ENCODE data around the gene MYADML2.
"Not testable (repeated sequence)": the region's sequence is repeated elsewhere in the genome, so short reads cannot be mapped to it uniquely, and the experiment has no call there.

The MYADML2 gene

GRCh38 chr17:81947189-81947588 is at the start of gene MYADML2:
MYADML2 (minus strand) TSS chr17:81947233; CDS start chr17:81941741, 5,492 bp downstream.
- DNase-seq, result no peak

GRCh38 chr17:81996232-81996756 is 49.3 kb upstream of the MYADML2 start:
- DNase-seq, result no peak

GRCh38 chr17:81995463-81996231 is 48.6 kb upstream of the MYADML2 start:
- DNase-seq, result no peak

GRCh38 chr17:81994593-81995462 is 47.8 kb upstream of the MYADML2 start:
- DNase-seq, result no peak

- DNase-seq, result no peak
Measured at GRCh38 chr17:81993729-81994592, 46.9 kb upstream of the MYADML2 start.

GRCh38 chr17:81992306-81993102 is 45.5 kb upstream of the MYADML2 start:
- DNase-seq, result no peak

GRCh38 chr17:81991684-81992305 is 44.8 kb upstream of the MYADML2 start:
- DNase-seq, result no peak

GRCh38 chr17:81990836-81991683 is 44.0 kb upstream of the MYADML2 start:
- DNase-seq, result no peak

- no peak for DNase-seq
Measured at GRCh38 chr17:81987161-81987770, 40.2 kb upstream of the MYADML2 start.

GRCh38 chr17:81986606-81987005 is 39.6 kb upstream of the MYADML2 start:
- DNase-seq, result no peak

- no peak for DNase-seq
Measured at GRCh38 chr17:81984773-81985410, 37.9 kb upstream of the MYADML2 start.

GRCh38 chr17:81983639-81984373 is 36.8 kb upstream of the MYADML2 start:
- DNase-seq, result no peak

- DNase-seq, result no peak
Measured at GRCh38 chr17:81983011-81983638, 36.1 kb upstream of the MYADML2 start.

- not testable (repeated sequence) for DNase-seq
Measured at GRCh38 chr17:81981511-81981910, 34.5 kb upstream of the MYADML2 start.

- DNase-seq, result peak; percentile 23
Measured at GRCh38 chr17:81980707-81981343, 33.8 kb upstream of the MYADML2 start.

- DNase-seq, result no peak
Measured at GRCh38 chr17:81980122-81980521, 33.1 kb upstream of the MYADML2 start.

- no peak for DNase-seq
Measured at GRCh38 chr17:81978524-81979298, 31.7 kb upstream of the MYADML2 start.

All from CD4-positive, alpha-beta T cell treated with Interleukin-10 for 1 hour (primary cell).